ENCODE results near the gene AGAP6.
"Not testable (repeated sequence)": the region's sequence is repeated elsewhere in the genome, so short reads cannot be mapped to it uniquely, and the experiment has no call there.

The AGAP6 gene

DNA sequence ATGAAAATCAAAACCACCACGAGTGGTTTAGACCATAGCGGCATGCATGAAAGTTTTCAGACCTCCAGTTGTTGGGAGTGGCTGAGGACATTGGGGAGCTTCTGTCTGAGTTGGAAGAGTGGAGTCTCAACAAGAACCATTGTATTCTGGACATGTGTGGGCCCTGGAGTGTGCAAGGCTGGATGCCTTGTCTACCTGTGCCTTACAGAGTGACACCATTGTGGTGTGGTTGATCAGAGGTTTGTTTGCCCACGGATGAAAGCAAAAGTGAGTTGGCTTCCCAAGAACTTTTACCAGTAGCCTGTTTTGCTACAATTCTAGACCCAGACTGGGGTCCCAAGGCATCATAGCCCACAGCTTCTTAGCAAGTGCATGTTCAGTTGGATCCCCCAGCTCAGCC, 10.4 kb upstream of the AGAP6 start:
- not testable (repeated sequence) for H3K9me3 ChIP-seq (ENCODE audit: control insufficient read depth in 2 of 2, low read length in 2 of 2); H3K4me3 ChIP-seq (ENCODE audit: low read length in 2 of 2); H3K27ac ChIP-seq (ENCODE audit: low read length); H3K9ac ChIP-seq (ENCODE audit: low read length in 2 of 2); H3K4me1 ChIP-seq (ENCODE audit: control insufficient read depth, insufficient read depth, low read length); H3K27me3 ChIP-seq (ENCODE audit: control insufficient read depth in 1 of 2, insufficient read depth in 2 of 2, low read length in 2 of 2); H3K36me3 ChIP-seq (ENCODE audit: control insufficient read depth in 2 of 2, insufficient read depth in 2 of 2, low read length in 2 of 2)

DNA sequence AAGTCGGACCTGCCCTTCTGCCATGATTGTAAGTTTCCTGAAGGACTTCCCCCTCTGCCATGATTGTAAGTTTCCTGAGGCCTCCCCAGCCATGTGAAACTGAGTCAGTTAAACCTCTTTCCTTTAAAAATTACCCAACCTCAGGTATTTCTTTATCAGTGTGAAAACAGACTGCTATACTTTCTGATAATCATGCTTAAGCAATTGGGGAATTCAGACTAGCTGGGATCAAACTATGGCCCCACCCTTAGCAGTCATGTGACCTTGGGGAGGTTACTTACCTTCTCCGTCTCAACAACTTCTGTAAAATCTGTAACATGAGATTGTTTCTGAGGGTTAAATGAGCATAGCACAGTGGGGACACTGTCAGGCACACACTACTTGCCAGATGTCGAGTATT, 999 bp upstream of the AGAP6 start:
- not testable (repeated sequence) for H3K27me3 ChIP-seq (ENCODE audit: control insufficient read depth in 1 of 2, insufficient read depth in 2 of 2, low read length in 2 of 2); H3K9me3 ChIP-seq (ENCODE audit: control insufficient read depth in 2 of 2, low read length in 2 of 2); H3K9ac ChIP-seq (ENCODE audit: low read length in 2 of 2); H3K36me3 ChIP-seq (ENCODE audit: control insufficient read depth in 2 of 2, insufficient read depth in 2 of 2, low read length in 2 of 2); H3K4me3 ChIP-seq (ENCODE audit: low read length in 2 of 2); H3K4me1 ChIP-seq (ENCODE audit: control insufficient read depth, insufficient read depth, low read length); H3K27ac ChIP-seq (ENCODE audit: low read length)

DNA sequence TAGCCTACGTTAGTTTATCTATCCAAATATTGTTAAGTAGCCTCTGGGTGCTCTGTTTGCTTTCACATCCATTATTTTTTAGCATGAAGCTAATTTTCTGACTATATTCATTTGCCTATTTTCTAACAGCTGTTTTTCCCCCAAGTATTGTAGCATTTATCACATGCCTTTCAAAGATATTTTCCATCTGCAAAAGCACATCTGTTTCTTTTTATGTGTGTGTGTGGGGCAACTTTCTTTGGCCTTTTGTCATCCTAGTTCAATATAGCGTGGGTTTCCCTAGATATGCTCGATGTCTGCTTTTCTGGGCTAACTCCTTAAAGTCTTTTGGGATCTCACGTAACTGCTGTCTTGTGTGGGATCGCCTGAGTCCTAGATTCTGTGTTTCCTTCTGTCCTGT, 7.1 kb downstream of the AGAP6 start:
- H3K9me3 ChIP-seq (ENCODE audit: control insufficient read depth in 2 of 2, low read length in 2 of 2); H3K4me3 ChIP-seq (ENCODE audit: low read length in 2 of 2); H3K4me1 ChIP-seq (ENCODE audit: control insufficient read depth, insufficient read depth, low read length); H3K9ac ChIP-seq (ENCODE audit: low read length in 2 of 2); H3K36me3 ChIP-seq (ENCODE audit: control insufficient read depth in 2 of 2, insufficient read depth in 2 of 2, low read length in 2 of 2); H3K27me3 ChIP-seq (ENCODE audit: control insufficient read depth in 1 of 2, insufficient read depth in 2 of 2, low read length in 2 of 2); H3K27ac ChIP-seq (ENCODE audit: low read length): not testable (repeated sequence)

DNA sequence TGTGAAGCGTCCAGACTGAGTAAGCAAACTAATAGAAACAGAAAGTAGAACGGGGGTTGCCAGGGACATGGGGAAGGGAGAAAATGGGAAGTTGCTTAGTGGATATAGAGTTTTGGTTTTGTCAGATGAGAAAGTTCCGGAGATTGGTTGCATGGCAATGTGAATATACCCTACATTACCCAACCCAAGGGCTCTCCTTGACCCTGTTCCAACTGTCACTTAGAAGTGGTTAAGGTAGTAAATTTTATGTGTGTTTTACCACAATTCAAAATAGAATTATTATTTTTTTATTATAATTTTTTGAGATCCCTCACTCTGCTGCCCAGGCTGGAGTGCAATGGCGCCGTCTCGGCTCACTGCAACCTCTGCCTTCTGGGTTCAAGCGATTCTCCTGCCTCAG, 25.8 kb downstream of the AGAP6 start:
- not testable (repeated sequence) for H3K27ac ChIP-seq (ENCODE audit: low read length); H3K4me1 ChIP-seq (ENCODE audit: control insufficient read depth, insufficient read depth, low read length)

DNA sequence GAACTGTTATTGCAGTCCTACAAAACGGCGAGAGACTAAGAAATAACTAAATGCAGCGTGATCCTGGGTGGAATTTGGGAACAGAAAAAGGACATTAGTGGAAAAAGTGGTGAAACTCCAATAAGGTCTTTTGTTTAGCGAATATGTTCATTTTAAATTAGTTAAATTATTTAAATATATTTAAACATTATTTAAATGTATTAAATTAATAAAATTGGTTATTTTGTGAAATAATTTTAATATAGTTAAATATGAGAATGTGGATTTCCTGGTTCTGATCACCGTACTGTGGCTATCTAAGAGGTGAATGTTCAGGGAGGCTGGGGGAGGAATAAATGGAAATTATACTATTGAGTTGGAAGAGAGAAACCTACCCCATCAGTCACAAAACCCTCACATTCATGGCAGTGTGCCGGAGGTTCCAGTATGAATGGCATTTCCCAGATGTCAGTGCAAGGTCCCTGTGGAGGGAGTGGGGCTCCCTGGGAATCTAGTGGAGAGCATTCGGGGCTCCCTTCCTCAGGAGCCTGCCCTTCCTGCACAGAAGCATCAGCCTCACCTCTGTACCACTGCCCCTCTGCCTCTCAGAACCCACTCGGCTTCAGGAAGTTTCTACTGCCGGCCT, 27.5 kb downstream of the AGAP6 start:
- H3K27me3 ChIP-seq (ENCODE audit: control insufficient read depth in 1 of 2, insufficient read depth in 2 of 2, low read length in 2 of 2); H3K9me3 ChIP-seq (ENCODE audit: control insufficient read depth in 2 of 2, low read length in 2 of 2); H3K9ac ChIP-seq (ENCODE audit: low read length in 2 of 2); H3K36me3 ChIP-seq (ENCODE audit: control insufficient read depth in 2 of 2, insufficient read depth in 2 of 2, low read length in 2 of 2); H3K27ac ChIP-seq (ENCODE audit: low read length); H3K4me3 ChIP-seq (ENCODE audit: low read length in 2 of 2); H3K4me1 ChIP-seq (ENCODE audit: control insufficient read depth, insufficient read depth, low read length): not testable (repeated sequence)

More for the DNA sequence above, 25.8 kb downstream of the AGAP6 start:
- H3K36me3 ChIP-seq (ENCODE audit: control insufficient read depth in 2 of 2, insufficient read depth in 2 of 2, low read length in 2 of 2); H3K9me3 ChIP-seq (ENCODE audit: control insufficient read depth in 2 of 2, low read length in 2 of 2); H3K4me3 ChIP-seq (ENCODE audit: low read length in 2 of 2); H3K27me3 ChIP-seq (ENCODE audit: control insufficient read depth in 1 of 2, insufficient read depth in 2 of 2, low read length in 2 of 2); H3K9ac ChIP-seq (ENCODE audit: low read length in 2 of 2): not testable (repeated sequence)

DNA sequence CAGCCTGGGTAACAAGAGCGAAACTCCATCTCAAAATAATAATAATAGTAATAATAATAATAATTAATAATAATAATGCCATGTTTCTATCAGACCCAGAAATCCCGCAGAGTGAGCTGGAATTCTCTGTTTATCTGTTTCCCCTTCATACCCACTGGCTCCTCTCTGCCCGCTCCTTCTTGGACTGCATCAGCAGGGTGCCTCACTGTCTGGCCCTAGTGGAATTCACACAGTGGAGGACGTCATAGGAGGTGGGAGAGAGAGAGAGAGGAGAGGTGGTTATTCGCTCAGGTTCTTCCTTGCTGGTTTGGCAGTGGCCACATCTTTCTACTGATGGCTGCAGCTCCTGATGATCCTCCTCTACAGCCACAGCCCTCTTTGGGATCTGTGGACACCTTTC, 28.7 kb downstream of the AGAP6 start:
- not testable (repeated sequence) for H3K27me3 ChIP-seq (ENCODE audit: control insufficient read depth in 1 of 2, insufficient read depth in 2 of 2, low read length in 2 of 2); H3K36me3 ChIP-seq (ENCODE audit: control insufficient read depth in 2 of 2, insufficient read depth in 2 of 2, low read length in 2 of 2); H3K9ac ChIP-seq (ENCODE audit: low read length in 2 of 2); H3K27ac ChIP-seq (ENCODE audit: low read length); H3K9me3 ChIP-seq (ENCODE audit: control insufficient read depth in 2 of 2, low read length in 2 of 2); H3K4me3 ChIP-seq (ENCODE audit: low read length in 2 of 2); H3K4me1 ChIP-seq (ENCODE audit: control insufficient read depth, insufficient read depth, low read length)

DNA sequence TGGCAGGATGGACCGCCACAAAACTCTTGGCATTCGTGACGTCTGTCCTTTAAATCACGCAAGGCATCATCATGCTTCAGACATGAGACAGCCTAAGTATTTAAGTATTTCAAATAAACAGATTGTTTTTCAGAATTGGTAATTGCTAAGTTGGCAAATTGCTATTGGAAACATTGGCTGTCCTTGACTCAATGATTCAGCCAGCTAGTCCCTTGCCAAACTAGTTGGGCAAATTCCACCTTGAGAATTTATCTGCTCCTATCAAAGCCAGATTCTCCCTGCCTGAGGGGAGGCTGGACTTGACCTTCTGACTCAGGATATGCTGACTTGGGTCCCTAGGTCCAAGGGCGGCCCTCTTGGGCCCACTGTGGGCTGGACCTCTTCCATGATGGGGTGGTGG, 29.4 kb downstream of the AGAP6 start:
- H3K4me1 ChIP-seq (ENCODE audit: control insufficient read depth, insufficient read depth, low read length); H3K9ac ChIP-seq (ENCODE audit: low read length in 2 of 2); H3K27me3 ChIP-seq (ENCODE audit: control insufficient read depth in 1 of 2, insufficient read depth in 2 of 2, low read length in 2 of 2); H3K27ac ChIP-seq (ENCODE audit: low read length); H3K36me3 ChIP-seq (ENCODE audit: control insufficient read depth in 2 of 2, insufficient read depth in 2 of 2, low read length in 2 of 2); H3K9me3 ChIP-seq (ENCODE audit: control insufficient read depth in 2 of 2, low read length in 2 of 2); H3K4me3 ChIP-seq (ENCODE audit: low read length in 2 of 2): not testable (repeated sequence)

DNA sequence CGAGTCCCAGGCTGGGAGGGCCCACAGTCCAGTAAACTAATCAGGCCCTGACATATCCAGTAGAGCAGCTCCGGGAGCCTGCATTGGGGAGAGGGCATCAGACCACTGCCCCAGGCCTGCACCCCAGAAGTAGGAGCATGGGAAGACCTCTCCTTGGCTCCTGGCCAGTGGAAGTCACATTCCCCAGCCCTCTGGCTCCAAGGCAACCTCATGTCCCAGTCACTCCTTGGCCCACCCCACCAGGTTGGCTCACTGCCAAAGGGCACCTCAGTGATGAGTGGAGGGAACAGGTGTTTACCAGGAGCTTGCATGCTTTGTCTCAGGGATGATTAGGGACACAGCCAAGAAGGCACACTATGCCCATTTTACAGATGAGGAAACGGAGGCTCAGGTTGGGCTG, 31.1 kb downstream of the AGAP6 start:
- not testable (repeated sequence) for H3K9me3 ChIP-seq (ENCODE audit: control insufficient read depth in 2 of 2, low read length in 2 of 2); H3K27me3 ChIP-seq (ENCODE audit: control insufficient read depth in 1 of 2, insufficient read depth in 2 of 2, low read length in 2 of 2); H3K9ac ChIP-seq (ENCODE audit: low read length in 2 of 2); H3K36me3 ChIP-seq (ENCODE audit: control insufficient read depth in 2 of 2, insufficient read depth in 2 of 2, low read length in 2 of 2); H3K4me3 ChIP-seq (ENCODE audit: low read length in 2 of 2); H3K4me1 ChIP-seq (ENCODE audit: control insufficient read depth, insufficient read depth, low read length); H3K27ac ChIP-seq (ENCODE audit: low read length)

DNA sequence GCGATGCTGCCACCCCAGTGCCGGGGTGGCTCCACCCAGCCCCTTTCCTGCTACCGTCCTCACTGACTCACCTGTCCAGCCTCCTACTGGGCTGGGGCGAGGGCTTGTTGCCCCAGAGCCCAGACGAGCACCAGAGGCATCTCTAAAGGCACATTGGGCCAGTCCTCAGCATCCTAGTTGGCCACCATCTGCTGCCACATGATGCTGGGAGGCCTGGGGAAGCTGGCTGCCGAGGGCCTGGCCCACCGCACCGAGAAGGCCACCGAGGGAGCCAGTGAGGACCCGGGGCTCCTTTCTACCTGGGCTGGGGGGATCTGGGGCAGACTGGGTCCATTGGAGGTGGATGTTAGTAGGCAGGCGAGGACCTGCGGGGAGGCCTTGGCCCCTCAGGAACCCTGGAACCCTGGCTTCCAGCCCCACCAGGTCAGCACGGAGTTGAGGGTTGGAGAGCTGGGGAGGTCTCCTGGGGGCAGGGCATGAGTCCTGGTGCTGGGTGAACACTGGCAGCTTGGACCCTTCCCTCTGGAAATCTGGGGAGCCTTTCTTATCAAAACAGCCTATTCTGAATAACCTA, 32.3 kb downstream of the AGAP6 start:
- not testable (repeated sequence) for H3K27ac ChIP-seq (ENCODE audit: low read length); H3K9ac ChIP-seq (ENCODE audit: low read length in 2 of 2); H3K4me1 ChIP-seq (ENCODE audit: control insufficient read depth, insufficient read depth, low read length); H3K9me3 ChIP-seq (ENCODE audit: control insufficient read depth in 2 of 2, low read length in 2 of 2); H3K36me3 ChIP-seq (ENCODE audit: control insufficient read depth in 2 of 2, insufficient read depth in 2 of 2, low read length in 2 of 2); H3K4me3 ChIP-seq (ENCODE audit: low read length in 2 of 2); H3K27me3 ChIP-seq (ENCODE audit: control insufficient read depth in 1 of 2, insufficient read depth in 2 of 2, low read length in 2 of 2)

DNA sequence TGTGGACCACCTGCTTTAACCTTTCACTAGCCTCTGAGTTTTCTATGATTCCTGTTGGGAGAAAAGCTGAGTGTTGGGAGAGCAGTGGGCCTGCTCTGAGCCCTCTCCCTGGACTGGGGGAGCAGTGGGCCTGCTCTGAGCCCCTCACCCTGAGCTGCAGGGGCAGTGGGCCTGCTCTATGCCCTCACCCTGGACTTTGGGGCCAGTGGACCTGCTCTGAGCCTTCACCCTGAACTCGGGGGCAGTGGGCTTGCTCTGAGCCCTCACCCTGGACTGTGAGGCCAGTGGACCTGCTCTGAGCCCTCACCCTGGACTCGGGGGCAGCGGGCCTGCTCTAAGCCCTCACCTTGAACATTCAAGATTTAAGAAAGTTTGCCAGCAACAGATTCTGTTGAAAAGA, 33.4 kb downstream of the AGAP6 start:
- no peaks in the 10 kb centered on the region for H3K9me3 ChIP-seq (ENCODE audit: control insufficient read depth in 2 of 2, low read length in 2 of 2)
- no peak overlapping the region for H3K27ac ChIP-seq (ENCODE audit: low read length)
- H3K36me3 ChIP-seq (ENCODE audit: control insufficient read depth in 2 of 2, insufficient read depth in 2 of 2, low read length in 2 of 2): no peaks in the 10 kb centered on the region
- H3K27me3 ChIP-seq (ENCODE audit: control insufficient read depth in 1 of 2, insufficient read depth in 2 of 2, low read length in 2 of 2): peaks cover 7 to 11% of the 10 kb centered on the region in 2 donors
- H3K4me3 ChIP-seq (ENCODE audit: low read length in 2 of 2): no peak overlapping the region
- no peaks in the 10 kb centered on the region for H3K4me1 ChIP-seq (ENCODE audit: control insufficient read depth, insufficient read depth, low read length)
- no peak overlapping the region for H3K9ac ChIP-seq (ENCODE audit: low read length in 2 of 2)

DNA sequence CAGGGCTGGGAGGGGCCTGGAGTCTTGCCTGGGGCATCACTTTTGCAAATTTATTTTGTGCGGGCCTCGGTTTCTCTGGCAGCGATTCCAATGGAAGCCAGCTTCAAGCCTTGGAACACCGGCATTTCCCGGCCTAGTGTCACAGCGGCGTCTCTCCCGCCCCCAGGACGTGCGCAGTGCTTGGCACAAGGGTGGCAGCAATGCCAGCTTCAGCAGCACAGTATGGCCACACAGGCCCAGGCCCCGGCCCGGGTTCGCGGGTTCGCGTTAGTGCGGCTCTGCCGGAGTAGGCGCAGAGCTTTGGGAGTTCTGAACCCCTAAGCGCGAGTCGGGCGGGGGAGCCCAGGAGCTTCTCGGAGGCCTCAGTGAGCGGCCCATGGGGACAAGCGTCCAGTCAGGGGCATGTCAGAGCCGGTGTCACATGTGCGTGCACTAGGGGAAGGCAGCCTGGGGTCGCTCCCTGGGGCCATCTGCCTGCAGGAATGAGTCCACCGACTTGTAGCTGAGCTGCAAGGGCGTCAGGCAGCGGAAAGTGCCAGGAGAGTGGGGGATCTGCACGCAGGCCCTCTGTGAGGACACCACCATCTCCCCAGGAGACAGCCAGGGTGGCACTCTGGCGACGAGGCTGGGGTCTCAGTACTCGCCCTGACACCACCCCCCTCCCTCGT, 36.6 kb downstream of the AGAP6 start:
- peaks cover 7 to 14% of the 10 kb centered on the region in 2 donors for H3K27me3 ChIP-seq (ENCODE audit: control insufficient read depth in 1 of 2, insufficient read depth in 2 of 2, low read length in 2 of 2)
- H3K4me3 ChIP-seq (ENCODE audit: low read length in 2 of 2); H3K9me3 ChIP-seq (ENCODE audit: control insufficient read depth in 2 of 2, low read length in 2 of 2); H3K4me1 ChIP-seq (ENCODE audit: control insufficient read depth, insufficient read depth, low read length); H3K36me3 ChIP-seq (ENCODE audit: control insufficient read depth in 2 of 2, insufficient read depth in 2 of 2, low read length in 2 of 2); H3K9ac ChIP-seq (ENCODE audit: low read length in 2 of 2); H3K27ac ChIP-seq (ENCODE audit: low read length): not testable (repeated sequence)

Measured in stomach smooth muscle (tissue), 2 donors.